CD4-positive, CD25-positive, alpha-beta regulatory T cell (primary cell): ENCODE results near the gene ZNF134. TPM values are rescaled to one million over a fixed set of nuclear protein-coding genes. Genes with fewer than 3 reads are reported as not detected.

Experiments
- polyA plus RNA-seq, 4 donors: library from polyadenylated mRNA; unstranded; fragments of 300-500 nt; fragmentation: Illumina TruSeq; gene quantifications; one replicate each; pipeline ENCODE4 v1.2.3, GENCODE V29; 2021
- total RNA-seq: library from RNA; stranded (reverse); gene quantifications from one replicate; pipeline ENCODE4 v1.2.3, GENCODE V29; 2022

Gene ZNF134
- total and polyA plus RNA-seq, 5 donors from 2014 or later, result 9.8 to 17.4 (median 12.9) TPM

Other genes with a start within 250 kb of the ZNF134 start
- gene ZNF548, start 224.4 kb upstream of the ZNF134 start, total RNA-seq, result 75.9 TPM
- gene ZNF548, start 224.4 kb upstream of the ZNF134 start, polyA plus RNA-seq, result 10 to 100 TPM; 14.6 to 21.7 (median 17.7) TPM
- 5.6 TPM for gene ZNF17, start 203.1 kb upstream of the ZNF134 start, total RNA-seq
- gene ZNF17, start 203.1 kb upstream of the ZNF134 start, polyA plus RNA-seq, result 1 to 10 TPM; 2.9 to 9.7 (median 5.3) TPM
- gene ZNF749, start 178.9 kb upstream of the ZNF134 start, total RNA-seq, result 5.1 TPM
- gene ZNF749, start 178.9 kb upstream of the ZNF134 start, polyA plus RNA-seq, result 10 to 100 TPM in 1 of 4 donors, 1 to 10 TPM in 3; 6.2 to 10.9 (median 8.2) TPM
- 0.15 TPM for gene VN1R1, start 157.1 kb upstream of the ZNF134 start, total RNA-seq
- under 1 TPM in 1 of 4 donors, not detected in 3; 0.10 TPM for gene VN1R1, start 157.1 kb upstream of the ZNF134 start, polyA plus RNA-seq
- gene ZNF772, start 136.7 kb upstream of the ZNF134 start, total RNA-seq, result 0.74 TPM
- gene ZNF772, start 136.7 kb upstream of the ZNF134 start, polyA plus RNA-seq, result 1 to 10 TPM in 3 of 4 donors, under 1 TPM in 1; 0.09 to 4.2 (median 3.4) TPM
- 8.9 TPM for gene ZNF419, start 126.5 kb upstream of the ZNF134 start, total RNA-seq
- 10 to 100 TPM in 1 of 4 donors, 1 to 10 TPM in 3; 5.9 to 11.0 (median 8.3) TPM for gene ZNF419, start 126.5 kb upstream of the ZNF134 start, polyA plus RNA-seq
- gene ZNF773, start 114.3 kb upstream of the ZNF134 start, total RNA-seq, result 7.2 TPM
- gene ZNF773, start 114.3 kb upstream of the ZNF134 start, polyA plus RNA-seq, result 10 to 100 TPM in 3 of 4 donors, 1 to 10 TPM in 1; 7.0 to 11.3 (median 10.6) TPM
- 5.2 TPM for gene ZNF549, start 86.9 kb upstream of the ZNF134 start, total RNA-seq
- 1 to 10 TPM; 4.3 to 9.2 (median 7.7) TPM for gene ZNF549, start 86.9 kb upstream of the ZNF134 start, polyA plus RNA-seq
- 10.2 TPM for gene ZNF550, start 54.4 kb upstream of the ZNF134 start, total RNA-seq
- gene ZNF550, start 54.4 kb upstream of the ZNF134 start, polyA plus RNA-seq, result 10 to 100 TPM in 2 of 4 donors, 1 to 10 TPM in 2; 5.8 to 18.7 (median 9.4) TPM
- gene ZNF416, start 35.3 kb upstream of the ZNF134 start, total RNA-seq, result 4.4 TPM
- gene ZNF416, start 35.3 kb upstream of the ZNF134 start, polyA plus RNA-seq, result 1 to 10 TPM; 4.1 to 9.5 (median 6.1) TPM
- gene ZIK1, start 30.1 kb upstream of the ZNF134 start, total RNA-seq, result 3.4 TPM
- 10 to 100 TPM in 1 of 4 donors, 1 to 10 TPM in 3; 5.6 to 10.2 (median 8.2) TPM for gene ZIK1, start 30.1 kb upstream of the ZNF134 start, polyA plus RNA-seq
- gene ZNF530, start 14.4 kb upstream of the ZNF134 start, total RNA-seq, result 1.5 TPM
- gene ZNF530, start 14.4 kb upstream of the ZNF134 start, polyA plus RNA-seq, result 1 to 10 TPM; 4.8 to 7.8 (median 7.4) TPM
- gene ZNF211, start 18.9 kb downstream of the ZNF134 start, total RNA-seq, result 23.9 TPM
- 10 to 100 TPM; 19.4 to 22.8 (median 22.1) TPM for gene ZNF211, start 18.9 kb downstream of the ZNF134 start, polyA plus RNA-seq
- gene ZSCAN4, start 54.7 kb downstream of the ZNF134 start, total RNA-seq, result not detected
- not detected for gene ZSCAN4, start 54.7 kb downstream of the ZNF134 start, polyA plus RNA-seq
- 9.6 TPM for gene ZNF551, start 67.7 kb downstream of the ZNF134 start, total RNA-seq
- gene ZNF551, start 67.7 kb downstream of the ZNF134 start, polyA plus RNA-seq, result 1 to 10 TPM; 5.3 to 8.6 (median 7.3) TPM
- 3.7 TPM for gene ZNF154, start 95.0 kb downstream of the ZNF134 start, total RNA-seq
- 1 to 10 TPM in 1 of 4 donors, under 1 TPM in 2, not detected in 1; 0.25 to 1.9 (median 0.57) TPM for gene ZNF154, start 95.0 kb downstream of the ZNF134 start, polyA plus RNA-seq
- gene ZNF671, start 113.4 kb downstream of the ZNF134 start, total RNA-seq, result 9.2 TPM
- gene ZNF671, start 113.4 kb downstream of the ZNF134 start, polyA plus RNA-seq, result 10 to 100 TPM; 19.5 to 28.6 (median 23.3) TPM
- 15.4 TPM for gene ZNF776, start 132.6 kb downstream of the ZNF134 start, total RNA-seq
- 10 to 100 TPM in 1 of 4 donors, 1 to 10 TPM in 3; 2.9 to 12.2 (median 7.5) TPM for gene ZNF776, start 132.6 kb downstream of the ZNF134 start, polyA plus RNA-seq
- gene ZNF586, start 155.4 kb downstream of the ZNF134 start, total RNA-seq, result 39.4 TPM
- gene ZNF586, start 155.4 kb downstream of the ZNF134 start, polyA plus RNA-seq, result 10 to 100 TPM; 18.7 to 32.2 (median 31.3) TPM
- gene ZNF552, start 200.7 kb downstream of the ZNF134 start, total RNA-seq, result 16.6 TPM
- gene ZNF552, start 200.7 kb downstream of the ZNF134 start, polyA plus RNA-seq, result 10 to 100 TPM in 1 of 4 donors, 1 to 10 TPM in 3; 4.8 to 11.7 (median 6.8) TPM
- gene ZNF587B, start 216.1 kb downstream of the ZNF134 start, total RNA-seq, result 23.6 TPM
- gene ZNF587B, start 216.1 kb downstream of the ZNF134 start, polyA plus RNA-seq, result 1 to 10 TPM; 1.3 to 3.4 (median 2.1) TPM
- 45.3 TPM for gene ZNF587, start 235.6 kb downstream of the ZNF134 start, total RNA-seq
- gene ZNF587, start 235.6 kb downstream of the ZNF134 start, polyA plus RNA-seq, result 1 to 10 TPM; 2.7 to 6.1 (median 3.5) TPM